H1 (cell line): Measurements from ENCODE around the gene KRT3. TPM values are rescaled to one million over a fixed set of nuclear protein-coding genes. Genes with fewer than 3 reads are reported as not detected.

Experiments used
- CHD7 ChIP-seq: fragments of 300-600 bp; sonication (generic); IDR thresholded peaks from 2 replicates; pipeline ENCODE4 v1.7.1; 2012; ENCODE audit warnings: low read length, moderate library complexity, mild to moderate bottlenecking, inconsistent platforms; ENCODE audit not compliant: insufficient replicate concordance
- EZH2 ChIP-seq: fragments of 200-600 bp; sonication (generic); IDR thresholded peaks from 2 replicates; pipeline ENCODE4 v1.7.1; 2012; ENCODE audit warnings: low read depth, mild to moderate bottlenecking, moderate library complexity, low read length, inconsistent platforms; ENCODE audit not compliant: severe bottlenecking
- GTF2F1 ChIP-seq: IDR thresholded peaks from 2 replicates; pipeline ENCODE4 v1.6.1; 2012; ENCODE audit warnings: low read depth, low read length, improper control_type of control experiment, borderline replicate concordance
- JUND ChIP-seq: IDR thresholded peaks from 2 replicates; pipeline ENCODE4 v1.6.1; 2011; ENCODE audit warnings: mild to moderate bottlenecking, improper control_type of control experiment, low read length
- SIRT6 ChIP-seq: IDR thresholded peaks from one replicate; pipeline ENCODE4 v1.7.1; 2012; ENCODE audit warnings: low read length, inconsistent platforms
- SP4 ChIP-seq: IDR thresholded peaks from 2 replicates; pipeline ENCODE4 v1.6.1; 2012; ENCODE audit warnings: low read length, inconsistent platforms
- SUZ12 ChIP-seq: fragments of 200-600 bp; sonication (generic); IDR thresholded peaks from 2 replicates; pipeline ENCODE4 v1.6.1; 2012; ENCODE audit warnings: mild to moderate bottlenecking, inconsistent platforms, low read length, moderate library complexity, mixed read lengths
- polyA plus RNA-seq, 7 experiments: library from polyadenylated mRNA; depleted of rRNA in 3 of 7; stranded (reverse) in 5 of 7; unstranded in 2 of 7; fragments of >200 nt in 5 of 7; fragments of 200-250 nt in 2 of 7; gene quantifications; 1 replicate in 5 of 7; 2 replicates in 1 of 7; 4 replicates in 1 of 7; pipeline versions ENCODE4 v1.2.1 to v1.2.3, GENCODE V29; 2011 to 2013; ENCODE audit warnings: missing spikeins in 2 of 7, mixed read lengths in 2 of 7
- total RNA-seq: library from RNA; stranded (reverse); fragmentation: NEBNext Ultra II Directional; extraction: Animal tissue kit (Norgen Biotek cat#: 25700); gene quantifications from 2 replicates; pipeline ENCODE4 v1.2.1, GENCODE V29; 2021
- TF ChIP-seq, protein P1 (sequence below): IDR thresholded peaks from 2 replicates; pipeline ENCODE4 v1.6.1; 2011; ENCODE audit warnings: low read length, improper control_type of control experiment

The KRT3 gene
- total and polyA plus RNA-seq, 2 of the 8 experiments (the other 6 are each of a cell fraction or from before 2014, with no cell fraction given) = not detected

DNA sequence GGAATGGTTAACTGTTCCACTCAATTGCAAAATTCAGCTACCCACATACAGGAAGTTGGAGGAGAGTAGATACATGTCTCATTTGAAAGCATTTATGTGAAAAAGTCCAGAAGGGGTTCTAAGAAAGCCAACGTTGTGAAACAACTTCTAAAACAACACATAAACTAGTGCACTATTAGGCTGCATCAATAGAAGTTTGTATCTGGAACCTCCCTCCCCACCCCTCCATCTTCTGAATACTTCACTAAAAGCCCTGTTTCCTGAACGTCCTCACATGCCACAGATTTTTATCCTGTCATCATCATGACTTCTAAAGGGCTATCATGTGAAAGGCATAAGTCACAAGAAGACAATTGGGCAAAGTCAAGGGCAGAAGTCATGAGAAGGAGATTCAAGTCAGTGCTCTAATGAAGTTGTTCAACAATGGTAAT is 32.7 kb upstream of the KRT3 start (continued):
- TF ChIP-seq CHD7 (no peak), GTF2F1 (no peak), SIRT6 (no peak), EZH2 (no peak), SUZ12 (no peak), JUND (no peak), SP4 (no peak)
- TF ChIP-seq, protein P1, sequence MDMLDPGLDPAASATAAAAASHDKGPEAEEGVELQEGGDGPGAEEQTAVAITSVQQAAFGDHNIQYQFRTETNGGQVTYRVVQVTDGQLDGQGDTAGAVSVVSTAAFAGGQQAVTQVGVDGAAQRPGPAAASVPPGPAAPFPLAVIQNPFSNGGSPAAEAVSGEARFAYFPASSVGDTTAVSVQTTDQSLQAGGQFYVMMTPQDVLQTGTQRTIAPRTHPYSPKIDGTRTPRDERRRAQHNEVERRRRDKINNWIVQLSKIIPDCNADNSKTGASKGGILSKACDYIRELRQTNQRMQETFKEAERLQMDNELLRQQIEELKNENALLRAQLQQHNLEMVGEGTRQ = no peak
